Cardiac fibroblast (primary cell): Measurements from ENCODE around the gene NUP93.

Source experiments
- DNase-seq, 2 donors: peaks; one replicate each; pipeline versions ENCODE4 v3.0.0 to v3.0.0-alpha.2; 2010; ENCODE audit warnings: low read depth in 2 of 2
- H3K4me3 ChIP-seq, 2 donors: replicated peaks in 1 of 2; 1 replicate in 1 of 2; 2 replicates in 1 of 2; pipeline ENCODE4 v1.5.1; 2011; ENCODE audit warnings: low read depth in 2 of 2, low read length in 2 of 2, mild to moderate bottlenecking in 2 of 2, moderate library complexity in 1 of 2
- TF ChIP-seq, protein P1 (sequence below): IDR thresholded peaks from one replicate; pipeline ENCODE4 v1.5.1; 2011; ENCODE audit warnings: low read depth, mild to moderate bottlenecking, low read length, inconsistent platforms

The NUP93 gene

DNA sequence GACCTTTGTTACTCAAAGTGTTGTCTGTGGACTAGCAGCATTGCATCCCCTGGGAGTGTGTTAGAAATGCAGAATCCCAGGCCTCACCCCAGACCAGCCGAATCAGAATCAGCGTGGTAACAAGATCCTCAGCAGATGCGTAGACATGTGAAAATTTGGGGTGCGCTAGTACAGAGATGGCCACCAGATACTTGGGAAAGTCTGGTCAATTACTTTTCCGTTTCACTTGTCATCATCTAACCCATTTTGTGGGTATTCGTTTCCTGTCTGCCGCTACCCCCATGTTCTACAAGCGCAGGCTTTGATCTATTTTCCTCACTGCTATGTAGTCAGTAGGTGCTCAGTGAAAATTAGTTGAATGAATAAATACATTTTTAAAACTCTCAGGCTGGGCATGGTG lies 168.9 kb downstream of the NUP93 start:
- TF ChIP-seq, protein P1, sequence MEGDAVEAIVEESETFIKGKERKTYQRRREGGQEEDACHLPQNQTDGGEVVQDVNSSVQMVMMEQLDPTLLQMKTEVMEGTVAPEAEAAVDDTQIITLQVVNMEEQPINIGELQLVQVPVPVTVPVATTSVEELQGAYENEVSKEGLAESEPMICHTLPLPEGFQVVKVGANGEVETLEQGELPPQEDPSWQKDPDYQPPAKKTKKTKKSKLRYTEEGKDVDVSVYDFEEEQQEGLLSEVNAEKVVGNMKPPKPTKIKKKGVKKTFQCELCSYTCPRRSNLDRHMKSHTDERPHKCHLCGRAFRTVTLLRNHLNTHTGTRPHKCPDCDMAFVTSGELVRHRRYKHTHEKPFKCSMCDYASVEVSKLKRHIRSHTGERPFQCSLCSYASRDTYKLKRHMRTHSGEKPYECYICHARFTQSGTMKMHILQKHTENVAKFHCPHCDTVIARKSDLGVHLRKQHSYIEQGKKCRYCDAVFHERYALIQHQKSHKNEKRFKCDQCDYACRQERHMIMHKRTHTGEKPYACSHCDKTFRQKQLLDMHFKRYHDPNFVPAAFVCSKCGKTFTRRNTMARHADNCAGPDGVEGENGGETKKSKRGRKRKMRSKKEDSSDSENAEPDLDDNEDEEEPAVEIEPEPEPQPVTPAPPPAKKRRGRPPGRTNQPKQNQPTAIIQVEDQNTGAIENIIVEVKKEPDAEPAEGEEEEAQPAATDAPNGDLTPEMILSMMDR: no peak
- no peak overlapping the region for H3K4me3 ChIP-seq
- DNase-seq: no peak
